ENCODE measurements around the gene FANCE.

FANCE gene

GRCh38 chr6:35468980-35469750 is 17.0 kb downstream of the FANCE start:
- DNase-seq = no peak

- DNase-seq = no peak
These were observed 17.9 kb downstream of the FANCE start for GRCh38 chr6:35469751-35470662.

GRCh38 chr6:35470663-35471120 is 18.6 kb downstream of the FANCE start:
- DNase-seq = no peak

- no peak for DNase-seq
These were observed 19.8 kb downstream of the FANCE start for GRCh38 chr6:35471836-35472345.

- no peak for DNase-seq
These were observed 21.1 kb downstream of the FANCE start for GRCh38 chr6:35473075-35473849.

- DNase-seq = no peak
These were observed 21.7 kb downstream of the FANCE start for GRCh38 chr6:35473850-35474130.

GRCh38 chr6:35474131-35474941 is 22.2 kb downstream of the FANCE start:
- DNase-seq = no peak

- no peak for DNase-seq
These were observed 22.9 kb downstream of the FANCE start for GRCh38 chr6:35474942-35475570.

GRCh38 chr6:35475573-35475972 is 23.4 kb downstream of the FANCE start:
- DNase-seq = no peak

GRCh38 chr6:35476004-35476403 is 23.9 kb downstream of the FANCE start:
- no peak for DNase-seq

GRCh38 chr6:35477028-35477427 is 24.9 kb downstream of the FANCE start:
- no peak for DNase-seq

GRCh38 chr6:35477551-35478179 is 25.5 kb downstream of the FANCE start:
- DNase-seq = no peak

- no peak for DNase-seq
These were observed 26.1 kb downstream of the FANCE start for GRCh38 chr6:35478259-35478658.

GRCh38 chr6:35480176-35480575 is 28.0 kb downstream of the FANCE start:
- no peak for DNase-seq

GRCh38 chr6:35481226-35481625 is 29.1 kb downstream of the FANCE start:
- no peak for DNase-seq

GRCh38 chr6:35483062-35483461 is 30.9 kb downstream of the FANCE start:
- no peak for DNase-seq

- DNase-seq = no peak
These were observed 31.4 kb downstream of the FANCE start for GRCh38 chr6:35483490-35483889.

- DNase-seq = no peak
These were observed 31.9 kb downstream of the FANCE start for GRCh38 chr6:35483893-35484645.

GRCh38 chr6:35484921-35485392 is 32.8 kb downstream of the FANCE start:
- peak; percentile 78 for DNase-seq

GRCh38 chr6:35485402-35485877 is 33.3 kb downstream of the FANCE start:
- peak; percentile 86 for DNase-seq

Data from 8988T (cell line).